HCT116 (cell line): ENCODE results near the gene EHMT1. TPM values are rescaled to one million over a fixed set of nuclear protein-coding genes. Genes with fewer than 3 reads are reported as not detected.

Experiments used
- ATAC-seq: fragments of 200-7000 bp; cut with Tn5 transposase; 2 replicates; pipeline ENCODE4 v1.9.1; 2020; ENCODE audit warnings: mild to moderate bottlenecking, moderate library complexity
- BruUV-seq: library from RNA; stranded (reverse); fragments of 400-500 nt; replicated peaks from 2 replicates; lab custom pipeline; 2021; lab: Mats Ljungman, UMichigan
- CTCF ChIA-PET: fragments of 300-600 bp; sonication (Branson Sonifier 250); formaldehyde crosslinking; loops from one replicate; lab custom pipeline; 2021; ENCODE audit warnings: antibody characterized with exemption; lab: Charles Lee
- POLR2A ChIA-PET: fragments of 300-600, 350-600 bp; sonication (Branson Sonifier 250); formaldehyde crosslinking; loops from one replicate; lab custom pipeline; 2021; ENCODE audit warnings: antibody characterized with exemption; lab: Charles Lee
- RAD21 ChIA-PET, 2 experiments: fragments of 300-600 bp; sonication (Branson Sonifier 250); formaldehyde crosslinking; loops; one replicate each; lab custom pipeline; 2023; ENCODE audit warnings: low total read pairs in 2 of 2; ENCODE audit not compliant: uncharacterized antibody in 2 of 2, unreplicated experiment in 2 of 2, low non-redundant PET in 1 of 2; lab: Charles Lee
- DNase-seq: peaks from one replicate; pipeline ENCODE4 v3.0.0-alpha.2; 2010; ENCODE audit warnings: low read depth, low spot score
- H2AFZ ChIP-seq: fragments of 200-600 bp; shearing (Covaris generic), sonication (generic); 2 replicates; pipeline ENCODE4 v1.6.1; 2017; ENCODE audit warnings: low read depth, mixed run types, mixed read lengths, antibody characterized with exemption, low read length; ENCODE audit not compliant: poor library complexity, severe bottlenecking
- H3K27ac ChIP-seq: 2 replicates; pipeline ENCODE4 v1.5.1; 2012; ENCODE audit warnings: low read depth, low read length
- H3K27me3 ChIP-seq: fragments of 200-600 bp; sonication (generic); 2 replicates; pipeline ENCODE4 v1.6.1; 2016; ENCODE audit warnings: mixed run types, low read length, mixed read lengths; ENCODE audit not compliant: insufficient read depth
- H3K36me3 ChIP-seq, 2 experiments: fragments of 200-500 bp in 1 of 2; fragments of 200-600 bp in 1 of 2; sonication (Bioruptor generic) in 1 of 2; sonication (generic) in 1 of 2; 2 replicates each; pipeline versions ENCODE4 v1.5.1 to v1.6.1; 2014 to 2016; ENCODE audit warnings: low read length in 2 of 2, inconsistent platforms in 1 of 2, mixed read lengths in 1 of 2, mixed run types in 1 of 2; ENCODE audit not compliant: insufficient read depth in 2 of 2, control insufficient read depth in 1 of 2
- H3K4me1 ChIP-seq, 2 experiments: fragments of 200-600 bp in 1 of 2; sonication (generic) in 1 of 2; 2 replicates each; pipeline versions ENCODE4 v1.5.1 to v1.6.1; 2012 to 2017; ENCODE audit warnings: low read length in 2 of 2, inconsistent platforms in 1 of 2, mild to moderate bottlenecking in 1 of 2, mixed read lengths in 1 of 2, mixed run types in 1 of 2, moderate library complexity in 1 of 2; ENCODE audit not compliant: insufficient read depth in 2 of 2, control insufficient read depth in 1 of 2
- H3K4me2 ChIP-seq: fragments of 200-600 bp; sonication (generic); 2 replicates; pipeline ENCODE4 v1.6.1; 2017; ENCODE audit warnings: mixed run types, low read length, mixed read lengths
- H3K4me3 ChIP-seq, 2 experiments: fragments of 200-600 bp in 1 of 2; sonication (generic) in 1 of 2; replicated peaks in 1 of 2; 2 replicates each; pipeline ENCODE4 v1.5.1; 2011 to 2016; ENCODE audit warnings: low read length in 2 of 2, control low read depth in 1 of 2, low read depth in 1 of 2, mild to moderate bottlenecking in 1 of 2, mixed read lengths in 1 of 2, mixed run types in 1 of 2
- H3K79me2 ChIP-seq: fragments of 200-600 bp; sonication (generic); 2 replicates; pipeline ENCODE4 v1.6.1; 2017; ENCODE audit warnings: mild to moderate bottlenecking, mixed run types, low read length, moderate library complexity, mixed read lengths; ENCODE audit not compliant: insufficient read depth
- H3K9ac ChIP-seq: fragments of 200-600 bp; sonication (generic); 2 replicates; pipeline ENCODE4 v1.6.1; 2016; ENCODE audit warnings: low read length, mixed read lengths
- H3K9me2 ChIP-seq: fragments of 200-600 bp; sonication (generic), shearing (Covaris generic); 2 replicates; pipeline ENCODE4 v1.6.1; 2017; ENCODE audit warnings: mixed run types, mild to moderate bottlenecking, moderate library complexity; ENCODE audit not compliant: insufficient read depth
- H3K9me3 ChIP-seq, 2 experiments: fragments of 200-500 bp in 1 of 2; fragments of 200-600 bp in 1 of 2; sonication (Bioruptor generic) in 1 of 2; sonication (generic) in 1 of 2; 2 replicates each; pipeline ENCODE4 v1.6.1; 2014 to 2017; ENCODE audit warnings: low read length in 2 of 2, mixed read lengths in 2 of 2, inconsistent platforms in 1 of 2, low read depth in 1 of 2, mild to moderate bottlenecking in 1 of 2, mixed run types in 1 of 2, moderate library complexity in 1 of 2; ENCODE audit not compliant: control insufficient read depth in 1 of 2, insufficient read depth in 1 of 2
- H4K20me1 ChIP-seq: fragments of 200-600 bp; sonication (generic), shearing (Covaris generic); 2 replicates; pipeline ENCODE4 v1.6.1; 2017; ENCODE audit warnings: mixed run types, mild to moderate bottlenecking, moderate library complexity; ENCODE audit not compliant: insufficient read depth
- CTCF ChIP-seq, 3 experiments: fragments of 200-600 bp in 1 of 3; sonication (generic) in 1 of 3; IDR thresholded peaks in 2 of 3; conservative IDR thresholded peaks in 1 of 3; 2 replicates each; pipeline ENCODE4 v1.5.1; 2012 to 2017; ENCODE audit warnings: low read depth in 2 of 3, low read length in 2 of 3, antibody characterized with exemption in 1 of 3, borderline replicate concordance in 1 of 3, control low read depth in 1 of 3, mild to moderate bottlenecking in 1 of 3, mixed read lengths in 1 of 3, mixed run types in 1 of 3, moderate library complexity in 1 of 3; ENCODE audit not compliant: insufficient read depth in 1 of 3
- EZH2 ChIP-seq: fragments of 200-600 bp; sonication (generic); IDR thresholded peaks from 2 replicates; pipeline ENCODE4 v1.6.1; 2017; ENCODE audit warnings: antibody characterized with exemption, mixed run types
- FOSL1 ChIP-seq: IDR thresholded peaks from 2 replicates; pipeline ENCODE4 v1.6.1; 2012; ENCODE audit warnings: low read depth
- JUND ChIP-seq: IDR thresholded peaks from 2 replicates; pipeline ENCODE4 v1.6.1; 2012
- MAX ChIP-seq: IDR thresholded peaks from 2 replicates; pipeline ENCODE4 v1.6.1; 2012
- POLR2AphosphoS5 ChIP-seq: IDR thresholded peaks from 2 replicates; pipeline ENCODE4 v1.6.1; 2011; ENCODE audit warnings: mild to moderate bottlenecking, low read depth, low read length, moderate library complexity
- RAD21 ChIP-seq: IDR thresholded peaks from 2 replicates; pipeline ENCODE4 v1.6.1; 2012; ENCODE audit warnings: low read depth, mild to moderate bottlenecking
- REST ChIP-seq: IDR thresholded peaks from 2 replicates; pipeline ENCODE4 v1.6.1; 2012; ENCODE audit warnings: low read depth
- YY1 ChIP-seq: IDR thresholded peaks from 2 replicates; pipeline ENCODE4 v1.6.1; 2011; ENCODE audit warnings: low read length, low read depth, moderate library complexity, mild to moderate bottlenecking; ENCODE audit not compliant: insufficient replicate concordance; ENCODE audit errors: extremely low read depth
- ZBTB33 ChIP-seq: IDR thresholded peaks from 2 replicates; pipeline ENCODE4 v1.6.1; 2011; ENCODE audit warnings: mild to moderate bottlenecking, low read length, moderate library complexity; ENCODE audit not compliant: insufficient replicate concordance; ENCODE audit errors: extremely low read depth
- intact Hi-C: fragments of 100-400 bp; cut with micrococcal nuclease; formaldehyde crosslinking; loops from 2 replicates; pipeline ENCODE4 v1.10.0; 2022
- total RNA-seq: library from RNA; stranded (reverse); gene quantifications from one replicate; pipeline ENCODE4 v1.2.1, GENCODE V29; 2021; ENCODE audit not compliant: unreplicated experiment

EHMT1 gene
- total RNA-seq, 1 experiment from 2014 or later, result 86.1 TPM

- no TSS peak for BruUV-seq
- no peak overlapping the region for H3K4me2 ChIP-seq
- intact Hi-C loops, result no loop called here
- DNase-seq (no peak), ATAC-seq (no peak)
- 0 out of 4 replicates have a peak, but pooled peaks cover 0 to 2% of the 10 kb centered on the region in 2 experiments for H3K9me3 ChIP-seq
- H3K36me3 ChIP-seq, result no peaks in the 10 kb centered on the region
- H2AFZ ChIP-seq, result no peak overlapping the region
- TF ChIP-seq ZBTB33 (no peak), FOSL1 (no peak), EZH2 (no peak), POLR2AphosphoS5 (no peak), MAX (no peak), REST (no peak), CTCF (IDR thresholded peaks at IDR 0.05 in 2 of 3, conservative IDR thresholded peaks at IDR 0.05 in 1 of 3; ENCODE audit: borderline replicate concordance in 1 of 3, insufficient read depth in 1 of 3, low read depth in 2 of 3, low read length in 2 of 3) (no peak), YY1 (no peak), RAD21 (no peak), JUND (no peak)
- H3K4me3 ChIP-seq, result no peak overlapping the region
- no peak overlapping the region for H3K27ac ChIP-seq
- H3K9ac ChIP-seq, result no peak overlapping the region
- peaks cover 86% of the 10 kb centered on the region for H3K79me2 ChIP-seq
- H3K27me3 ChIP-seq, result no peaks in the 10 kb centered on the region
- H4K20me1 ChIP-seq, result peaks cover 3% of the 10 kb centered on the region; the same call in 1 of the 2 replicates
- RAD21 ChIA-PET, result no interaction called here
- H3K4me1 ChIP-seq, result no peaks in the 10 kb centered on the region
- POLR2A ChIA-PET, result no interaction called here
- CTCF ChIA-PET, result no interaction called here
- H3K9me2 ChIP-seq, result no peaks in the 10 kb centered on the region
Measured at GRCh38 chr9:137697193-137697592, 78.4 kb downstream of the EHMT1 start.
